Chondrocyte (in vitro differentiated cells): ENCODE results near the gene MAP2K2. TPM values are rescaled to one million over a fixed set of nuclear protein-coding genes. Genes with fewer than 3 reads are reported as not detected.

Experiments used
- DNase-seq: peaks from one replicate; pipeline ENCODE4 v3.0.0; 2021; ENCODE audit warnings: mixed read lengths, low spot score
- H3K27ac Mint-ChIP-seq: one replicate; pipeline ENCODE4 v1.8.0; 2021; ENCODE audit warnings: mild to moderate bottlenecking, moderate library complexity, mixed read lengths; ENCODE audit not compliant: unreplicated experiment
- H3K27me3 Mint-ChIP-seq: 2 replicates; pipeline ENCODE4 v1.8.0; 2021; ENCODE audit warnings: low read depth, mixed read lengths
- H3K36me3 Mint-ChIP-seq: 2 replicates; pipeline ENCODE4 v1.8.0; 2021; ENCODE audit warnings: low read depth, mixed read lengths
- H3K4me1 Mint-ChIP-seq: 2 replicates; pipeline ENCODE4 v1.8.0; 2021; ENCODE audit warnings: low read depth, mild to moderate bottlenecking, mixed read lengths
- H3K4me3 Mint-ChIP-seq: one replicate; pipeline ENCODE4 v1.8.0; 2021; ENCODE audit warnings: mild to moderate bottlenecking, moderate library complexity, mixed read lengths; ENCODE audit not compliant: unreplicated experiment
- H3K9me3 Mint-ChIP-seq: 2 replicates; pipeline ENCODE4 v1.8.0; 2021; ENCODE audit warnings: low read depth, mixed read lengths
- total RNA-seq: library from RNA; stranded (reverse); gene quantifications from 3 replicates; pipeline ENCODE4 v1.2.1, GENCODE V29; 2021
- TF ChIP-seq, protein P1 (sequence below): fragments of 200-600 bp; sonication (generic); IDR thresholded peaks from 2 replicates; pipeline ENCODE4 v1.5.0; 2021; ENCODE audit warnings: antibody characterized with exemption, mild to moderate bottlenecking, moderate library complexity

The MAP2K2 gene
- total RNA-seq, 1 donor from 2014 or later = 158 TPM

DNA sequence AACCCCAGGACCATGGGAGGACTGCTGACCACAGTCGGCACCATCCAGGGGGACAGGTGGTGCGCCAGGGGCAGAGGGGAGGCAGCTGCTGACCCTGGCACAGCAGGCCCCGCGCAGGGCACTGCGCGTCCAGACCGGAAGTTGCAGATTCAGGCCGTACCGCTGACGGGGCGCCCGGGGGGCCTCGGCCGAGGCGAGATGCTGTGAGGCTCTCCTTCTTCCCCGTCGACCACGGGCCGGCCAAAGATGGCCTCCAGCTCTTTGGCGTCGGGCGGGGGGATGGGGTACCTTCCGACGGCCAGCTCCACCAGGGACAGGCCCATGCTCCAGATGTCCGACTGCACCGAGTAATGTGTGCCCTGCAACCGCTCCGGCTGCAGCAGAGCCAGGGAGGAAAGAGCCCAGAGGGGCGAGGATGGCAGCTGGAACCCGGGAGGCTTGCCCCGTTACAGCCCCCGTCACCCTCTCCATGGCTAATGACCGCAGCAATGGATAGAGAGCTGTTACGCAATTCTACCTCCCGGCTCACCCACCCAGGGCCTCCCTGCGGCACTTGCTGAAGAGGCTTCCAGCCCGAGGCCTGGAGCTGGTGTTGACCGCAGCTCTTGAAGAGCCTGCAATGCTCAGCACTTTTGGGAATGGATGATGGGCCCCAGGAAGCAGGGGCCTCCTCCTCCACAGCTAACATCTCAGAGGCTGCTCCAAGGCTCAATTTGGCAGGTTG lies 24.7 kb downstream of the MAP2K2 start:
- Mint-ChIP-seq H3K36me3 (peaks cover 12% of the 10 kb centered on the region), H3K9me3 (no peaks in the 10 kb centered on the region), H3K27me3 (no peaks in the 10 kb centered on the region), H3K4me1 (no peaks in the 10 kb centered on the region), H3K4me3 (no peak overlapping the region), H3K27ac (no peak overlapping the region)
- TF ChIP-seq, protein P1, sequence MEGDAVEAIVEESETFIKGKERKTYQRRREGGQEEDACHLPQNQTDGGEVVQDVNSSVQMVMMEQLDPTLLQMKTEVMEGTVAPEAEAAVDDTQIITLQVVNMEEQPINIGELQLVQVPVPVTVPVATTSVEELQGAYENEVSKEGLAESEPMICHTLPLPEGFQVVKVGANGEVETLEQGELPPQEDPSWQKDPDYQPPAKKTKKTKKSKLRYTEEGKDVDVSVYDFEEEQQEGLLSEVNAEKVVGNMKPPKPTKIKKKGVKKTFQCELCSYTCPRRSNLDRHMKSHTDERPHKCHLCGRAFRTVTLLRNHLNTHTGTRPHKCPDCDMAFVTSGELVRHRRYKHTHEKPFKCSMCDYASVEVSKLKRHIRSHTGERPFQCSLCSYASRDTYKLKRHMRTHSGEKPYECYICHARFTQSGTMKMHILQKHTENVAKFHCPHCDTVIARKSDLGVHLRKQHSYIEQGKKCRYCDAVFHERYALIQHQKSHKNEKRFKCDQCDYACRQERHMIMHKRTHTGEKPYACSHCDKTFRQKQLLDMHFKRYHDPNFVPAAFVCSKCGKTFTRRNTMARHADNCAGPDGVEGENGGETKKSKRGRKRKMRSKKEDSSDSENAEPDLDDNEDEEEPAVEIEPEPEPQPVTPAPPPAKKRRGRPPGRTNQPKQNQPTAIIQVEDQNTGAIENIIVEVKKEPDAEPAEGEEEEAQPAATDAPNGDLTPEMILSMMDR = no peak
- no peak for DNase-seq

DNA sequence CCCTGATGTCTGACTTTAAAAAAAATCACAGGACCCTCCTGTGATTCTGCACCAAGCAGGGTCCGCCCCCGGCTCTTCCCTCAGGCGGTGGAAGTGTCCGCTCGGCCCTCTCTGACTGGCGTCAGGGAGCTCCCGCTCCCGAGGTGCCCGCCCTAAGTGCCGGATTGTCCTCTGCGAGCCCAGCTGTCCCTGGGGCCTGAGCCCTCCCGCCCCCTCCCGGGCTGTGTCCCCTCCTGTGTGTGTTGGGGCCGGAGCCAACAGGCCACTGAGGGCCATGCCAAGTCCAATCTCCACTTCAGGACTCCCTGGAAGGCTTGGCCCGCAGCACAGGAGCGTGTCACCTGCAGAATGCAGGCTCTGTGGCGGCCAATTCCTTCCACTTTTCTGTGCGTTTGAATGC lies 25.4 kb downstream of the MAP2K2 start:
- no peak overlapping the region for H3K27ac Mint-ChIP-seq
- H3K27me3 Mint-ChIP-seq = no peaks in the 10 kb centered on the region
- peaks cover 12% of the 10 kb centered on the region for H3K36me3 Mint-ChIP-seq
- no peaks in the 10 kb centered on the region for H3K9me3 Mint-ChIP-seq
- H3K4me3 Mint-ChIP-seq = no peak overlapping the region
- H3K4me1 Mint-ChIP-seq = no peaks in the 10 kb centered on the region
- TF ChIP-seq, protein P1 = no peak
- no peak for DNase-seq

DNA sequence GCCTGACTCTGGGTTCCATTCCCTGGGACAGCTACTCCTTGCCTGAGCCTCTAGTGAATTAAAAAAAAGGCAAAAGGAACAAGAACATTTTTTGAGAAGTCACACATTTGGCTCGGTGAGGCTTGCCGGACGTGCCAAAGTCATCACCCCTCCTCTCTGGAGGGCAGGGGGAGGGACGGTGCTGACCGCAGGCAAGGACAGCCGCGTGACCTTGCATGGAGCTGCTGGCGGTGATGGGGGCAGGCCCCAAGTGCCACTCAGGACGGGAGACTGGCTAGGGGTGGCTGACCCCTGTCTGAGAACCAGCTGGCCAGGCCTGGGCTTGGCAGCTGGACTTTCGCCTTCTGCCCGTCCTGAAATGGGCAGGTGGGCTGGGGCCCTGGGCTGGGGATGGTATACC lies 26.4 kb downstream of the MAP2K2 start:
- H3K4me1 Mint-ChIP-seq = no peaks in the 10 kb centered on the region
- no peaks in the 10 kb centered on the region for H3K9me3 Mint-ChIP-seq
- DNase-seq = no peak
- H3K36me3 Mint-ChIP-seq = peaks cover 14% of the 10 kb centered on the region
- H3K4me3 Mint-ChIP-seq = no peak overlapping the region
- TF ChIP-seq, protein P1 = no peak
- H3K27ac Mint-ChIP-seq = no peak overlapping the region
- H3K27me3 Mint-ChIP-seq = no peaks in the 10 kb centered on the region

DNA sequence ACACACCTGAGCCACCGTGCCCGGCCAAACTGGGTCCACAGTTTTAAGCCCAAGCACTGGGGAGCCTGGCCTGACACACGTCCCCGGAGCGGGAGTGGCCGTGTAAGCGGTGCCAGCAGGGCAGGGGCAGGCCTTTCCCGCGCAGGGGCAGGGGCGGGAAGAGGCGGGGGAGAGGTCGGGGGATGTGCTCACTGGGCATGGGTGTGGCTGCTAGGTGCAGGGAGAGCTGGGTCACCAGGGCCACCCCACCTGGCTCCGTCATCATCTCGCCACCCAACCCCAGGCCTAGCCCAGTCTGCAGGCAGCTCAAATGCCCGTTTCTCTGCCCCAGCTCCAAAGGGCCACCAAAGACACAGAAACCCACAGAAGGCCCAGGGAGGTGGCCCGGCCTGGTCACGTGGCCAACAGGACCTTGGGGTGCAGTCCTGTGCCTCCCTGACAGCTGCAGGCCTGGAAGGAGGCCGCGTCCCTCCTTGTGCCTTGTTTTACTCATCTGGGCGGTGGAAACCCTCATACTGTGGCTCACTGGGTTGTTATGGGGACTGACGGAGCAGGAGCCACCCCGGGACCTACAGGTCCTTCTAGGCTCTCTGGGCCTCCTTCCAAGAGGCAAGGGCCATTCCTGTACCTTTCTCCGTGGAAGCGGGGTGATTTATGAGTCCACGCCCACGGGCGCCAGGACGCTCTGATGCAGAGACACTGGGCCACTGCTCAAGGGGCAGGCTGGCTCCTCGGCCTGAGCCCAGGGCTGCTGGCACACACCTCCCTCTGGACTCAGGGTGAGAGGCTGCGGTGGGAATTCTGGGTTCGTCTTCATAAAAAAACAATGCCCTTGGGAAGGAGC lies 27.7 kb downstream of the MAP2K2 start:
- Mint-ChIP-seq H3K9me3 (no peaks in the 10 kb centered on the region), H3K27me3 (no peaks in the 10 kb centered on the region), H3K36me3 (peaks cover 14% of the 10 kb centered on the region), H3K27ac (no peak overlapping the region), H3K4me1 (no peaks in the 10 kb centered on the region), H3K4me3 (no peak overlapping the region)
- TF ChIP-seq, protein P1 = no peak
- no peak for DNase-seq

DNA sequence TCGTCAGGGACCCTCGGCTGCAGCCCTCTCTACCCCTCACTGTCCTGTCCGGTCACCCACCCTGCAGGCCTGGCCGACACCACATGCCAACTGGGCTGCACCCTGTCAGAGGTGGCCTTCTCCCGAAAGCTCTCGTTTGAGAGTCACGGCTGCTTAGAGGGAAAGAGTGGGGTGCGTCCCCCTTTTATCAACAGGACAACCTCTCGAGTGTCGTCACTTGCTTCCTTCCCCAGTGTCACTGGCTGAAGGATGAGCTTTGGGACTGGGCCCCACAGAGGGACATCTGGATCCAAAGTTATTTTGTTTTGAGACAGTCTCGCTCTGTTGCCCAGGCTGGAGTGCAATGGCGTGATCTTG lies 28.5 kb downstream of the MAP2K2 start:
- peaks cover 14% of the 10 kb centered on the region for H3K36me3 Mint-ChIP-seq
- no peaks in the 10 kb centered on the region for H3K9me3 Mint-ChIP-seq
- no peak overlapping the region for H3K27ac Mint-ChIP-seq
- TF ChIP-seq, protein P1 = no peak
- DNase-seq = no peak
- no peaks in the 10 kb centered on the region for H3K4me1 Mint-ChIP-seq
- H3K4me3 Mint-ChIP-seq = no peak overlapping the region
- no peaks in the 10 kb centered on the region for H3K27me3 Mint-ChIP-seq
